Fibroblast of skin of abdomen (primary cell): ENCODE data around the gene SLC39A12.
A peak's percentile ranks its signal among the peaks of the same experiment; 100 is the strongest.

ENCODE experiments used
- DNase-seq: peaks from one replicate; pipeline ENCODE4 v3.0.0-alpha.2; 2013

SLC39A12 gene

DNA sequence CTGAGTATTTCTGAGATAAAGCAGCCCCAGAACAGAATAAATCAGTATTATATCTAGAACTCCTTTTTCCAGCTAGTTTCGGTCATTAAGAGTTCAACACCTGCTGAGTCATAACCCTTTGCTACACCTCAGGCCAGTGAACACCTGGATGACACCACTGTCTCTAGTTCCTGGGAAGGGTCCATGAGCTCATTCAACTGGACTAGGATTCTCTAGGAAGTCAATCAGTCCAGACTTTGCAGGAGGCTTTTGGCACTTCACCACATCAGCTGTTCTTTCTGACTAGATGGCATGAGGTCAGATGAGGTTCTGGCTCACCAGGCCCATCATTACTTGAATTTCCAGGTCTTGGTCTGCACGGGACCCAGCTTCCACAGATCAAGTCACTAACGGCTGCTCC is 11.7 kb downstream of the SLC39A12 start:
- DNase-seq, result no peak

GRCh38 chr10:17965649-17966235 is 14.0 kb downstream of the SLC39A12 start:
- DNase-seq, result no peak

- no peak for DNase-seq
Measured at GRCh38 chr10:17974505-17974904, 22.8 kb downstream of the SLC39A12 start.

- peak; percentile 62 for DNase-seq
Measured at GRCh38 chr10:17980846-17981565, 29.3 kb downstream of the SLC39A12 start.

- peak; percentile 92 for DNase-seq
Measured at GRCh38 chr10:17981766-17982380, 30.2 kb downstream of the SLC39A12 start.

GRCh38 chr10:17984056-17984455 is 32.3 kb downstream of the SLC39A12 start:
- peak; percentile 68 for DNase-seq

GRCh38 chr10:17984563-17984962 is 32.8 kb downstream of the SLC39A12 start:
- no peak for DNase-seq

- DNase-seq, result peak; percentile 88
Measured at GRCh38 chr10:17989908-17990767, 38.4 kb downstream of the SLC39A12 start.

- no peak for DNase-seq
Measured at GRCh38 chr10:17992266-17992665, 40.5 kb downstream of the SLC39A12 start.

DNA sequence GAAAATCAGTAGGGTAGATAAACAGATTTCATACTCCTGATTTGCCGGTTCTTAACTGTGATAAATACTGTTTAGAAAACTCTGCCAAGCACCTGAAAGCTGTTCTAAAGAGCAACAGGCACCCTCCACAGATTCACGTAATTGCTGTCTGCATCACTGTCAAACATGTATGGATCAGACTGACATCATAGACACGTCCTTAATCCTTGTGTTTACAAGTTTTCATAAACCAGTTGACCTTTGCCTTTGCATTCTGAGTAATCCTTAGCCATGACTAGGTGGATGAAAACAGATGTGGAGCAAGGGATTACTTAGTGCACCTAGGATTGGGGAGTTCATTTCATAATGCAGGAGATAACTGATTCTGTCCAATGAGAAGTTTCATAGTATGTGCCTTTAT is 41.6 kb downstream of the SLC39A12 start:
- DNase-seq, result peak; percentile 38

DNA sequence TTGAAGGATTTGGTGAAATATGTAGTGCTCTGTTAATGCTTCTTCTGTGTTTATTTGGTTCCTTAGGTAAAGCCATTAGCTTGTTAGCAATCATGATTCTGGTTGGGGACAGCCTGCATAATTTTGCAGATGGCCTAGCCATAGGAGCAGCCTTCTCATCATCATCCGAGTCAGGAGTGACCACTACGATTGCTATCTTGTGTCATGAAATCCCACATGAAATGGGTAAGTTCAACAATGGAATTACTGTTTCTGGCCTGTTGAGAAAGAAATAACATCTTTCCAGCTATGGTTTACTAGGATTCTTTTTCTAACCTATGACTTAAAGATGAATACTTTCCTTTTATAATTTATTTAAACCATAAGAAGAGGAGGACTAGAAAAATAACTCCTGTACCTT is 48.9 kb downstream of the SLC39A12 start:
- DNase-seq, result no peak

DNA sequence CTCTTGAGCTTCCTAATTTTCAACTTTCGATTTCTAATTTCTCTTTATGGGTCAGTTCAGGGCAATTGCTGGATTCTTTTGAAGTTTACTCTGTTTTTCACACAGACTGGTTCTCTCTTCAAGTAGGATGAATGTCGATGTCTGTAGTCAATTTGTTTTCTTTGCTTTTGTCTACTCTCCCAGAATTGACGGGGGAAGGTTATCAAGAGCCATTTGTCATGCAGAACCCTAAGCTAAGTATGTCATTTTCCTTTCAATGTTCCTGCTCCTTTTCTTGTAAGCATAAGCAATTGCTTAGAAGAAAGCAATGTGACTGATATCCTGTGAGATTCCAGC is 53.7 kb downstream of the SLC39A12 start:
- no peak for DNase-seq

GRCh38 chr10:18005781-18006456 is 54.2 kb downstream of the SLC39A12 start:
- DNase-seq, result peak; percentile 47

- DNase-seq, result no peak
Measured at GRCh38 chr10:18008986-18009385, 57.3 kb downstream of the SLC39A12 start.

DNA sequence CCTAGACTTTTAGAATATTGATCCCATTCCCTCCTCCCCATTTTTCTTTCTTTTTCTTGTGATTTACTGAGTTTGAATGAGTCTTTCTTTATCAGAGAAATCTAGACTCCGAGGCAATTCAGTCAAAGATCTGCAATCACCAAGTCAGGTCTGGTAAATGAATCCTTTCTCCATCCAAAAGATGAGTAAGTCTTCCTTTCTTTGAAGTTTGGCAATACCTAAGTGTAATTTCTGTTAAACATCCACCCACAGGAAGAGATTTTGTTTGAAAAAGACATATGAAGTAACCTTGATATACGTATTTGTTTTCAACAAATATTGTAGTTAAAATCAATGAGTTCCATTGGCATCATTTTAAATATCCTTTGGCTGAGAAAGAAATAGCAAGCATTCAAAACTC is 58.3 kb downstream of the SLC39A12 start:
- peak; percentile 25 for DNase-seq

DNA sequence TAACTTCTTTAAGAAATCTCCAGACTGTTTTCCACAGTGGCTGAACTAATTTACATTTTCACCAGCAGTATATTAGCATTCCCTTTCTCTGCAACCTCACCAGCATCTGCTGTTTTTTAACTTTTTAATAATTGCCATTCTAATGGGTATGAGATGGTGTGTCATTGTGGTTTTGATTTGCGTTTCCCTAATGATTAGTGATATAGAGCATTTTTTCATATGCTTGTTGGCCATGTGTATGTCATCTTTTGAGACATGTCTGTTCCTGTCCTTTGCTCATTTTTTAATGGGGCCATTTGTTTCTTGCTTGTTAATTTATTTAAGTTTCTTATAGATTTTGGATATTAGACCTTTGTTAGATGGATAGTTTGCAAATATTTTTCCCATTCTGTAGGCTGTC is 68.8 kb downstream of the SLC39A12 start:
- no peak for DNase-seq

- DNase-seq, result no peak
Measured at GRCh38 chr10:18021725-18022480, 70.2 kb downstream of the SLC39A12 start.

DNA sequence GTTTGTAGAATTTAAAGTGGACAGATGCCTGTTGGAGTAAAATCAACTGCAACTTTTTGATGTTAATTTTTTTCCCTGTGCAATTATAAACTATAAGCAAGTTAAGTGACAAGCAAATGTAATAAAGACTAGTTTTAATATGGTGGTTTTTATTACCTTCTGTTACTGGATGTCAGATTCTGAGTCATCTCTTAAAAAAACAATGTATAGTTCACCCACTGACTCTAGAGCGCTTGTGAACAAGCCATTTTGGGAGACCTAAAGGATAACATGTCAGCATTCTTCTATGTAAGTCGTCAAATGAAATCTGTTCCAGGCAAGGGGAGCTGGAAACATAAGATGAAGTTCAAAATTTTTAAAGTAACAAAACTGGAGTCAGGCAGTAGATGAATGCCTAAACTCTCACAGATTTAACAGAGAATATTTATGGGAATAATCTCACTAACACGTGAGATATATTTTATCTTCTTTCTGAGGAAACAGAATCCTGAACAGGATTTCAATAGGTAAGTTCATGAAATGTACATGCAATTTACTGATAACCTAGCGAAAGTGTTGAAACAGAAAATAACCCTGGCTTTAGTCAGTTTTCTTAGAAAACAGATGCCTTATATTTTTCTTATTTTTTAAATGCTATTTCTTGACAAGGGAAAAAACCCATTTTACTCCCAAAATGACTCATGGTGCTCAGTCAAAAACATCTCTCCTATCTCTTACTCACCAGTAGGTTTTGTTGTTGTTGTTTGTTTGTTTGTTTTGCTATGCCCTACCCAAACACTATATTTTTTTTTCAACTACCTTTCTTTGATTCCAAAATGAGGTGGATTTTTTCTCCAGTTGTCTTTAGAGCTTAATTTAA is 91.7 kb downstream of the SLC39A12 start:
- peak; percentile 64 for DNase-seq

DNA sequence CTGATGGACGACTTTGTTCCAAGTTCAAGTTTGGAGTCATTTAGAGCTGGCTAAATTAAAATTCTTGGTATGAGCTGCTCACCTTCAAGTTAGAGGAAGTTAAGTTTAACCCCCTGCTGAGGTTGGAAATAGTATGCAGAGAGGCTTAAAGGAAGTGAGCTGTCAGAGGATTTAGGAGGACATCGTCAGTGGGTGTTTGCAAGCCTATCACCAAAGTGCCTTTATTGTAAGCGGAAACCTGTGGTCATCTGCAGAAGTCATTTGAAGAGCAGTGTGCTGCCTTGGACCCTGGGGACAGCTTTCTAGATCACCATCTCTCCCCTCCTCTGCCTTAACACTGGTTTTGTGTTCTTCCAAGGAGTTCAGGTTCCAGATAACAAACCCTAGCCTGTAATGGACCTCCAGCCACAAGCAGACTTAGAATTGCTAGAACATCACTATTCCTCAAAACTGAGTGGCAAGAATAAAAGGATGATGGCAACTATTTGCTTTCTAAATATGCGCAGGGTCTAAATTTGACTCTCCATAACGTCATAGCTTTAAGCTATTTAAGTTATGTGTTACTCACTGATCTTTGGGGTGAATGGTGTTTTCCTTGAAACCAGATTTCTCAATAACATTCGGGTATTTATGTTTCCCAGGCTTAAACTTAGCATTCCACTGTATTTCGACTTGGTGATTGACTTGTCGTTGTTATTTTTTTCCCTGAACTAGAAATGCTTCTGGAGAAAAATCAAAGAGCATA is 93.4 kb downstream of the SLC39A12 start:
- DNase-seq, result peak; percentile 63

DNA sequence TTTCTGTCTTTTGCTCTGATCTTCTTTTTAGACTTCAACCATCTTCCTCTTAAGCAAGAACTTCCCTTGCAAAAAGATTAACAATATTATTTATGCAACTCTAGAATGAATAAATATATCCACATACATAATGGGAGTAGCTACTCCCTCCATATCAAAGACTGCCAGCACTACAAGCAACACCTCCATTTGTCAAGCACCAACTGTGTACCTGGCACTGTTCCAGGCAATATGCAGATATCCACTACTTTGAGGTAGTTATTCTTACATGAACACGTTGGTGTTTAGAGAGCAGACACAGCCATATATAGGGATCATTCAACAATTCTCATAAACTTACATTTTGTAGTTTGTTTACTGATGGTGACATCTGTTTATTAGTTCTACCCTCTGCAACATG is 104.9 kb downstream of the SLC39A12 start:
- DNase-seq, result no peak
